NCI-H460 (cell line): ENCODE data around the gene GNAI2. TPM values are rescaled to one million over a fixed set of nuclear protein-coding genes. Genes with fewer than 3 reads are reported as not detected.
"Not testable (repeated sequence)": the region's sequence is repeated elsewhere in the genome, so short reads cannot be mapped to it uniquely, and the experiment has no call there.

Experiments used
- DNase-seq: peaks from one replicate; pipeline ENCODE4 v3.0.0-alpha.2; 2016; ENCODE audit warnings: low read depth; ENCODE audit errors: extremely low read depth
- total RNA-seq: library from RNA; depleted of rRNA; stranded (reverse); fragments of >200 nt; shearing (Covaris generic); gene quantifications from 2 replicates; pipeline ENCODE4 v1.2.3, GENCODE V29; 2014

The GNAI2 gene
- total RNA-seq, 1 experiment from 2014 or later = 45.5 TPM

DNA sequence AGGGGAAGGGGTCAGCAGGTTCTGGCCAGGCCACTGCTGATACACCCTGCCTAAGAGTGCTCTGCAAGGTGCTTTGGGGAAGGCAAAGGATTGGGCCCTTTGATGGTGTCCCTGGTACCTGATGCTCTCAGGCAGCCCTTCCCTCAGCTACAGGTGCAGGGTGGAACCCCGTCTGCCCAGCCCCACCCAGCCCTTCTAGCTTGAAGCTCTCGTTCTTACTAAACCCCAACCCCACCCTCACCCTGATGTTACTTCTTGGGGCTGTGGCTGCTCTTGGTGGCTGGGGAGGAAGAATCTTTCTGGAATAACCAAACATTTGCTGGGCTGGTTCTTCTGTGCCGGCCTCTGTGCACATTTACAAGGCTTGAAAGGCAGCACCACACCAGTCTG lies 6.4 kb downstream of the GNAI2 start:
- no peak for DNase-seq

DNA sequence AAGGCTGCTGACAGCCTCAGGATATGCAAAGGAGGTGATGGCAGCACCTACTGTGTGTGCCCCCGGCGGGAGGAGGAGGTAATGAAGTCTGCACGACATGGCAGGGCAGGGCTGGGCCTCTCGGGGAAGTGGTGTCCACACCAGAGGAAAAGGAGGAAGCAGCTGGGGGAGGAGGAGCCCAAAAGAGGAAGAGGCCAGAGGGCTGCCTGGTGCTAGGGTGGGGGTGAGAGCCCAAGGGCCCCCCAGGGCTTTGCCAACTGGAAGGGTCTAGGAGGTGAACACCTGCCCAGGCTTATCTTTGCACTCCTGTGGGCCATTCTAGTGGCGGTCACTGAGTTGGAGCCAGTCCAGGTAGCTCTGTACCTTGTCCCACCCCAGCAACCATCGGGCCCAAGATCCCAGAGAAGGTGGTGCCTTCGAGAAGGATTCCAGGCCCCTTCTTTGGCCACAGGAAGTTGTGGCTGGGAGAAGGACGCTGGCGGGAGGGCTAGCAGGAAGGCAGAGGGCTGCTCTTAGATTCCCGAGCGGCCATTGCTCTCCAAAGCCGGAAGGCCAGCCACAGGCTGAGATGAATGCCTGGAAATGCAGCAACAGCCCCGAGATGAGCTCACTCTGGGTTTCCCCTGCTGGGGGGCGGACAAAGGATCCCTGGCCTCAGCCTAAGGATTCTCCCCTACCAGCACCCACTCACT lies 7.0 kb downstream of the GNAI2 start:
- DNase-seq = no peak

DNA sequence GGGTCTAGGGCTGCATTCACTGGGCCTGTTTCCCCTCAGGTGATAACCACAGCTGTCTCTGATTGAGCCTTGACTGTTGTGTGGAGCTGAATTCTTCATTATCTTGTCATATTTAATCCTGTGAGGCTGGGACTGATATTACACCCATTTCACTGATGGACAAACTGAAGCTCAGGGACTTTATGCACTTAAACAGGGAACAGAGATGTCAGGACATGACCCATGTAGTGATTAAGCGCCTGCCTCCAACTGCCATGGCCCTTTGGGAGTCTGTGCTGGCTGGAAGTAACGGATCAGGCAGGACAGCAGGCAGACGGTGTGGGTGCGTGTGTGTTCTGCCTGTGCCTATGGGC lies 7.5 kb downstream of the GNAI2 start:
- no peak for DNase-seq

DNA sequence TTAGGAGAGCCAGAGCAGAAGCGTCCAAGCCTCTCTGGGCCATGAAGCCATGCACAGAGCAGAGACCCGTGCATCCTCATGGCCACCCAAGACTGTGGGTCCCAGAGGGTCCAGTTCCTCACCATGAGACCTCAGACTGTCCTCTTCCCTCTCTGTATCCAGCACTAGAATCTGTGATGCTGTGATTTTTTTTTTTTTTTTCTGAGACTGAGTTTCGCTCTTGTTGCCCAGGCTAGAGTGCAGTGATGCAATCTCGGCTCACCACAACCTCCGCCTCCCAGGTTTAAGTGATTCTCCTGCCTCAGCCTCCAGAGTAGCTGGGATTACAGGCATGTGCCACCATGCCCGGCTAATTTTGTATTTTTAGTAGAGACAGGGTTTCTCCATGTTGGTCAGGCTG lies 8.8 kb downstream of the GNAI2 start:
- DNase-seq = not testable (repeated sequence)

- DNase-seq = no peak
Measured at GRCh38 chr3:50245251-50245745, 9.3 kb downstream of the GNAI2 start.

- peak; percentile 63 for DNase-seq
Measured at GRCh38 chr3:50245831-50246516, 10.0 kb downstream of the GNAI2 start.

GRCh38 chr3:50246517-50246954 lies 10.5 kb downstream of the GNAI2 start:
- DNase-seq = no peak

DNA sequence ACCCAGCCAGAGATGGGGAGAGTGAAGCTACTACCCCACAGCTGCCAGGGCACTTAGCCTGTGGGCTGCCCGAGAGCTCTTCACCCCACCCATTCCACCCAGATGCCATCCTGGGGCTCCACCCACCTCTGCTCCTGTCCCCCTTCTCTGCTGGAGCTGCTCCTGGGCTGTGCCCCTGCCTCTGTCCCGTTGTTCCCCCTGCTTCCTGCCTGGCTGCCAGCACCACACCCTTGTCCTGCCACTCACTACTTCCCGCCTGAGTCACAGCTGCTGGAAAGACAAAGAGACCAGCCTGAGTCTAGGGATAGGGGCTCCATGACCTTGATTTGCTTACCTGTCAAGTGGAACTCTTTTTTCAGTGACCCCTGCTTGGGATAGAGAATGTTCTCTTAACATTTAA lies 12.4 kb downstream of the GNAI2 start:
- peak; percentile 32 for DNase-seq

- DNase-seq = no peak
Measured at GRCh38 chr3:50249457-50249856, 13.5 kb downstream of the GNAI2 start.

GRCh38 chr3:50250514-50250913 lies 14.5 kb downstream of the GNAI2 start:
- no peak for DNase-seq

GRCh38 chr3:50251220-50251619 lies 15.2 kb downstream of the GNAI2 start:
- DNase-seq = no peak

DNA sequence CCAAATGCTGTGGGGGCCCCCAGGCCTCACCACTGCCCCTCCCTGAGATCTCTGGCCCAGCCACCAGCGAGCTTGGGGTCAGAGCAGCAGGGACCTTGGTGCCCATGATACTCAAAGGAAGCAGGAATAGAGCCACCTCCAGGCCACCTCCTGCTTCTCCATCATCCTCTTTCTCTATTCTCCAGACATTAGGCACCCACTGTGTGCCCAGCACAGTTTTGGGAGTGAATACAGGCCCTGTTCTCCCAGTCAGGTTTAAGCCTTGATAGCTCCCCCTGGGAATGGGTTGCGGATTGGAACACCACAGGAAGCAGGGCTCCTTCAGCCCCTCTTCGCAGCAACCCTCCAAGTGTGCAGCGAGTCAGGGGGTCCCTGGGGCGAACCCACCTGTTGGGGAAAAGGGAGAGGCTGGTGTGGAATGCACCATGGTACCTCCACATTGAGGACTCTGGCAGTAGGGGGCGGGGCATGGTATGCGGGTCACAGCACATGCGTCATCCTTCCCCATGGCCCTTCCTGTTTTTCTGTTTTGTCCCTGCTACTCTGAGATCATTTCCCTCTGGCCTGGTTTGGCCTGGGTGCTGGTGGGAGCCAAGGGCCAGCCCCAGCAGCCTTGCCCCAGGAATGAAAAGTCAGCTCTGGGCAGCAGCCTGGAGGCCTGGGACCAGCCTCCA lies 18.7 kb downstream of the GNAI2 start:
- no peak for DNase-seq

DNA sequence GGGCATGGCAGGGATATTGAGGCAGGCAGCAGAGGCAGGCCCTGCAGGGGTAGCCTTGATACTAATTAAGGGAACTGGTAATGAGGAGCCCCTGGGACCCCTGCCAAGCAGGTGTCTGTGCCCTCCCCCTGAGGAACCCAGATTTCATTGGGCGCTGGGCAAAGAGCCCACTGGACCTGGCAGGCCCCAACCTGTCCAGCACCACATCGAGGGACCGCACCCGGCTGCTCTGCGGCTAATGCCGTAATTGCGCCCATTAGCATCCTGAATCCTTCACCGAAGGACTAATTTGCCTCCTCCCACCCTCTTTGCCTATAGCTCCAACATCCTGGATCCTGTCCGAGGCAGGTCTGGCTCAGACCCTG lies 19.2 kb downstream of the GNAI2 start:
- DNase-seq = no peak

DNA sequence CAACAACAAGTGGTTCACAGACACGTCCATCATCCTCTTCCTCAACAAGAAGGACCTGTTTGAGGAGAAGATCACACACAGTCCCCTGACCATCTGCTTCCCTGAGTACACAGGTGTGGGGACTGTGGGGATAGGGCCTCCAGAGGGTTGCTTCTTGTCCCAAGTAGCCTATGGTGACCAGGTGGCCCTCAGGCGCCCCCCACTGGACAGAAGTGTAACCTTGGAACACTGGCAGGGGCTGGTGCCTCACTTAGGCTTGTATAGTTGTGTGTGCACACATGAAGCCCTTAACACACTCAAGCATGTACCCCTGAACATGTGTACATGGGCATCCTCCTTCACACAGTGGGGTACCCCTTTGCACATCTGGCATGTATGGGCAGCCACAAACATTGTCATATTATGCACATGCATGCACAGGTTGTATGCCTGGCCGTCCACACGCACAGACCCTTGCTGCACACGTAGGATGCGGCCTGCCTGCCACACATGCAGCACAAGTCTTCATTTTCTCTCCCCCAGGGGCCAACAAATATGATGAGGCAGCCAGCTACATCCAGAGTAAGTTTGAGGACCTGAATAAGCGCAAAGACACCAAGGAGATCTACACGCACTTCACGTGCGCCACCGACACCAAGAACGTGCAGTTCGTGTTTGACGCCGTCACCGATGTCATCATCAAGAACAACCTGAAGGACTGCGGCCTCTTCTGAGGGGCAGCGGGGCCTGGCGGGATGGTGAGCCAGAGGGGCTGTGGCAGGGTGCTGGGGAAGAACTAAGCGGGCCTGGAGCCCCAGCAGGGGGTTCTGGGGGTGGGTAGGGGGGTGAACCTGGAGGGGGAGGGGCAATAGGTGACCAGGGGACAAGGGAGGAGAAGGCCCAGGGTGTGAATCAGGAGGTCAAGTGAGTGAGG lies 21.2 kb downstream of the GNAI2 start:
- DNase-seq = no peak

GRCh38 chr3:50258029-50258680 lies 22.2 kb downstream of the GNAI2 start:
- DNase-seq = no peak

DNA sequence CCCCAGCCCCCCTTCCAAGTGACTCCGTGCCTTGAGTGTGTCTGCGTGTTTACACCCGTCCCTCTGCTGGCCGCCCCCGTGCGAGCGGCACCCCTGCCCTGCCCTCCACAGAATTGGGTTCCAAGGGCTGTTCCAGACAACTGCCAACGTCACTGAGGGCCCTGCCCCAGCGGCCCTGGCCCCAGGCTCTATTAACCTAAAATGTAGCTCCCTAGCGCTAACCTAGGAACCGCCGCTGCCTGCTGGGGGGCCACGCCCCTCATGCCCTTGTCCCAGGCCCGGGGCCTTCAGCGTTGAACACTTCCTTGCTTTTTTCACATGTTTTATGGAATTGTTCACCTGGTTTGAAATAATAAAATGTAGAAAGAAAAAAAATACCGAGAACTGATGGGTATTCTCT lies 23.0 kb downstream of the GNAI2 start:
- no peak for DNase-seq

- DNase-seq = no peak
Measured at GRCh38 chr3:50259432-50260026, 23.5 kb downstream of the GNAI2 start.

GRCh38 chr3:50260027-50260941 lies 24.3 kb downstream of the GNAI2 start:
- DNase-seq = peak; percentile 80

GRCh38 chr3:50260942-50261441 lies 25.0 kb downstream of the GNAI2 start:
- no peak for DNase-seq
